OCI-LY3 (cell line): ENCODE measurements around the gene KIAA1328.

Experiments used
- H2AFZ ChIP-seq: fragments of 200-600, 300-600 bp; shearing (Covaris generic); 2 replicates; pipeline ENCODE4 v1.6.0; 2014; ENCODE audit warnings: antibody characterized with exemption, low read depth, low read length
- H3K27ac ChIP-seq: fragments of 200-600, 300-600 bp; sonication (generic); 2 replicates; pipeline ENCODE4 v1.5.1; 2014; ENCODE audit warnings: mild to moderate bottlenecking, low read length, moderate library complexity, mixed read lengths
- H3K27me3 ChIP-seq: fragments of 200-600, 300-600 bp; sonication (generic); 2 replicates; pipeline ENCODE4 v1.6.1; 2014; ENCODE audit warnings: low read depth, low read length, mixed read lengths
- H3K36me3 ChIP-seq: fragments of 200-600, 300-600 bp; sonication (generic); replicated peaks from 2 replicates; pipeline ENCODE3; 2014; ENCODE audit warnings: low read depth, low read length, mixed read lengths
- H3K4me1 ChIP-seq: fragments of 300-600, 200-600 bp; sonication (generic); 2 replicates; pipeline ENCODE4 v1.6.1; 2014; ENCODE audit warnings: low read length, mixed read lengths
- H3K4me2 ChIP-seq: fragments of 200-600, 300-600 bp; sonication (generic); 2 replicates; pipeline ENCODE4 v1.6.1; 2014; ENCODE audit warnings: low read length, mixed read lengths
- H3K4me3 ChIP-seq: fragments of 300-600, 200-600 bp; sonication (generic); 2 replicates; pipeline ENCODE4 v1.5.1; 2014; ENCODE audit warnings: antibody characterized with exemption, mild to moderate bottlenecking, low read length, moderate library complexity
- H3K79me2 ChIP-seq: fragments of 300-600, 200-600 bp; shearing (Covaris generic); 2 replicates; pipeline ENCODE4 v1.6.1; 2014; ENCODE audit warnings: mild to moderate bottlenecking, low read length, mixed read lengths
- H3K9ac ChIP-seq: fragments of 300-600, 200-600 bp; shearing (Covaris generic); 2 replicates; pipeline ENCODE4 v1.6.0; 2014; ENCODE audit warnings: mild to moderate bottlenecking, low read length, moderate library complexity
- H3K9me3 ChIP-seq: fragments of 200-600, 300-600 bp; shearing (Covaris generic); 2 replicates; pipeline ENCODE4 v1.6.1; 2014; ENCODE audit warnings: low read length, mixed read lengths; ENCODE audit not compliant: insufficient read depth
- H4K20me1 ChIP-seq: fragments of 200-600, 300-600 bp; sonication (generic); 2 replicates; pipeline ENCODE4 v1.6.1; 2016; ENCODE audit warnings: low read length, mixed read lengths; ENCODE audit not compliant: insufficient read depth
- EZH2phosphoT487 ChIP-seq: fragments of 200-600 bp; shearing (Covaris generic); IDR thresholded peaks from 2 replicates; pipeline ENCODE4 v1.6.1; 2018; ENCODE audit warnings: antibody characterized with exemption, mixed run types, low read depth
- TF ChIP-seq, protein P1 (sequence below): fragments of 200-600, 300-600 bp; sonication (generic); IDR thresholded peaks from 2 replicates; pipeline ENCODE4 v1.5.1; 2014; ENCODE audit warnings: antibody characterized with exemption, low read length, low read depth

Gene KIAA1328

DNA sequence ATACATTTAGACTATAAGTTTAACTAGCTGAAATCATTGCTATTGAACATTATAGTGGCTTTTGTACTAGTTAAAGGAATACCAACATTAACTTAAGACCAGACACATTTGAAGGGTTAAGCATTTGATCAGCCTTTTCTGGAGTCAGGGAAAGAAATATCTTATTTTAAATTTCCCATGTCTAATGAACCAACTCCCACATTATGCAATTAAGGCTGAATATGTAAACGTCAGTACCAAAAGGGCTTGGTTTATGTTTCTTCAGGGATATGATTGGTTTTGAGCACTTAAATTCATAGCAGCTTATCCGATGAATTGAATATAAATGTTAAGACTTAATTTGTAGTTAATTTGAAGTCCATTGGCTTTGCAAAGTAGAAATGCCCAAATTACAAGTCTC, 344.5 kb downstream of the KIAA1328 start:
- Histone ChIP-seq H3K27me3 (no peaks in the 10 kb centered on the region), H3K79me2 (no peaks in the 10 kb centered on the region), H3K27ac (no peak overlapping the region), H2AFZ (no peak overlapping the region), H3K9me3 (no peaks in the 10 kb centered on the region), H3K9ac (no peak overlapping the region), H3K4me3 (no peak overlapping the region), H3K4me2 (no peak overlapping the region), H3K4me1 (no peaks in the 10 kb centered on the region), H4K20me1 (no peaks in the 10 kb centered on the region), H3K36me3 (no peaks in the 10 kb centered on the region)
- TF ChIP-seq, protein P1, sequence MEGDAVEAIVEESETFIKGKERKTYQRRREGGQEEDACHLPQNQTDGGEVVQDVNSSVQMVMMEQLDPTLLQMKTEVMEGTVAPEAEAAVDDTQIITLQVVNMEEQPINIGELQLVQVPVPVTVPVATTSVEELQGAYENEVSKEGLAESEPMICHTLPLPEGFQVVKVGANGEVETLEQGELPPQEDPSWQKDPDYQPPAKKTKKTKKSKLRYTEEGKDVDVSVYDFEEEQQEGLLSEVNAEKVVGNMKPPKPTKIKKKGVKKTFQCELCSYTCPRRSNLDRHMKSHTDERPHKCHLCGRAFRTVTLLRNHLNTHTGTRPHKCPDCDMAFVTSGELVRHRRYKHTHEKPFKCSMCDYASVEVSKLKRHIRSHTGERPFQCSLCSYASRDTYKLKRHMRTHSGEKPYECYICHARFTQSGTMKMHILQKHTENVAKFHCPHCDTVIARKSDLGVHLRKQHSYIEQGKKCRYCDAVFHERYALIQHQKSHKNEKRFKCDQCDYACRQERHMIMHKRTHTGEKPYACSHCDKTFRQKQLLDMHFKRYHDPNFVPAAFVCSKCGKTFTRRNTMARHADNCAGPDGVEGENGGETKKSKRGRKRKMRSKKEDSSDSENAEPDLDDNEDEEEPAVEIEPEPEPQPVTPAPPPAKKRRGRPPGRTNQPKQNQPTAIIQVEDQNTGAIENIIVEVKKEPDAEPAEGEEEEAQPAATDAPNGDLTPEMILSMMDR: no peak
- no peak for TF ChIP-seq EZH2phosphoT487

DNA sequence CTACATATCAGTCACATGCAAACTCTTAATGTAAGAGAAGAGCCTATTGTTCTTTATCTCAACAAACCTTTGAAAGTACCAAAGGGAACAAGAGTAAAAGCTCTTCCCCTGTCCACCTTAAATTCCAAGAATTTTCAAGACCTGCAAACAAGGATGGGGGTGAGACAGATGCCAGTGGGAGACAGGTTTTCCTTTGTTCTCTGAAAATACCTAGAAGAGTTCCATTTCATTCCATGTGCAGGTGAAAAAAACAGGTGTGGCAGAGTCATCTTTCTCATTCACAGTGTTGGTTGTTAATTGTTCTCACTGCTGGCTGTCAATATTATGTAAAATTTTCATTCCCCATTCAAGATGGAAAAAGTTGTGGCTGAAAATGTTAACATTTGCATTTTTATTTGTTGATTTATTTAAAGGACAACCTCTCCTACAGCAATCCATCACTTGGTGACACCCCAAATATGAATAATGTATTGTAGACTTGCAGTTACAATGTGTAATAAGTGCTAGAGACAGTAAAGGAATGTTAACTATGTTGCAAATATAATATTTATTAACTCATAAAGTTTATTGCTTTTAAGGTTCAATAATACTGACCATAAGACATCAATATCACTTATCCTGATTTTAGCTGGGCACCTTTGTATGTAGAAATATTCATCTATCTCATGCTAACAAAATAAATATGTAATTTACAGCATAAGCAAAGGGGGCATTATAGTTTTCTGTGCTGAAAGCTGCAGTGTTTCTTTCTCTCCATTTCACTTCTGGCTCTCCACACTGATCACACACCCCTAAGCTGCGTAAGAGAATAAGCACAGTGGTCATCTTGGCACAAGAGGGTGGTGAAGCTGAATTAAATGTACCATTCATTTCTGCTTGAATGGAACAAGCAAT, 347.0 kb downstream of the KIAA1328 start:
- Histone ChIP-seq H3K4me1 (no peaks in the 10 kb centered on the region), H3K9ac (no peak overlapping the region), H3K4me3 (no peak overlapping the region), H3K4me2 (no peak overlapping the region), H3K36me3 (no peaks in the 10 kb centered on the region), H3K27me3 (no peaks in the 10 kb centered on the region), H4K20me1 (no peaks in the 10 kb centered on the region), H3K27ac (no peak overlapping the region), H3K79me2 (no peaks in the 10 kb centered on the region), H3K9me3 (no peaks in the 10 kb centered on the region), H2AFZ (no peak overlapping the region)
- TF ChIP-seq EZH2phosphoT487: no peak
- TF ChIP-seq, protein P1: no peak

DNA sequence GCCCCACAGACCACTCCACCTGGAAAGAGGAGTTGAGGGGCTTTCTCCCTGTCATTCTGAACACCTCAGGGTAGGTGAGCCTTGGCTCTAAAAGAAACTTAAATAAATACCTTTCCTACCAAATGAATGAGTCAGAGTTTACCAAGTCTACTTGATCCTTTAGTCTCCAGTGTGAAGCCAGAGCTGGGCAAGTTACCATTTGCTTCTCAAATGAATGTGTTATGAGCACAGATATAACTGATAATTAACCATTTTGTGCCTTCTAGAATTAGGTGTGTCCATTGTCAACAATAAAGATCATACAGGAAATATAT, 347.7 kb downstream of the KIAA1328 start:
- Histone ChIP-seq H3K27ac (no peak overlapping the region), H3K4me1 (no peaks in the 10 kb centered on the region), H3K27me3 (no peaks in the 10 kb centered on the region), H3K9ac (no peak overlapping the region), H3K79me2 (no peaks in the 10 kb centered on the region), H3K9me3 (no peaks in the 10 kb centered on the region), H3K4me3 (no peak overlapping the region), H4K20me1 (no peaks in the 10 kb centered on the region), H3K4me2 (no peak overlapping the region), H3K36me3 (no peaks in the 10 kb centered on the region), H2AFZ (no peak overlapping the region)
- TF ChIP-seq, protein P1: no peak
- no peak for TF ChIP-seq EZH2phosphoT487

DNA sequence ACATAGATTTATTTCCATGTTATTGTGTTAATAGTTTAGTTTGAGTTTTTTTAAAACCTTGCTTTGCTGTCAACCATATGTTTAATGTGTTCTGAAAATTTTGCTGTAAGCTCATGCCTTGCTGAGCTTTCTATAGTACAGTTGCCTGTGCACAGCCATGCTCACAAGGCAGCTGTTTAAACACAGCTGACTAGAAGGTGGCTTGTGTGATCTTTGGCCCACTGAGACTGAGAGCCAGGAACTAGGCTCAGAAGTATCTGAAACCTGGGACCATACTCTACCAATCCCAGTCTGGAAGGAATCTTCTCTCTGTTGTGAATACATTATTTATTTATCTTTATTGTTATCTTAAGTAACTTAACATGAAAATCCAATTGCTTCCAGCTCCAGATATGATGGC, 350.5 kb downstream of the KIAA1328 start:
- H3K79me2 ChIP-seq: no peaks in the 10 kb centered on the region
- no peak overlapping the region for H3K4me3 ChIP-seq
- H3K27me3 ChIP-seq: no peaks in the 10 kb centered on the region
- no peaks in the 10 kb centered on the region for H3K4me1 ChIP-seq
- H3K9ac ChIP-seq: no peak overlapping the region
- H2AFZ ChIP-seq: no peak overlapping the region
- TF ChIP-seq, protein P1: no peak
- no peak for TF ChIP-seq EZH2phosphoT487
- no peak overlapping the region for H3K27ac ChIP-seq
- H3K36me3 ChIP-seq: no peaks in the 10 kb centered on the region
- H3K9me3 ChIP-seq: no peaks in the 10 kb centered on the region
- H3K4me2 ChIP-seq: no peak overlapping the region
- H4K20me1 ChIP-seq: no peaks in the 10 kb centered on the region
